ENCODE measurements around the gene DLG3. TPM values are rescaled to one million over a fixed set of nuclear protein-coding genes. Genes with fewer than 3 reads are reported as not detected.

The DLG3 gene
- total RNA-seq, 1 donor from 2014 or later = 12.5 TPM

DNA sequence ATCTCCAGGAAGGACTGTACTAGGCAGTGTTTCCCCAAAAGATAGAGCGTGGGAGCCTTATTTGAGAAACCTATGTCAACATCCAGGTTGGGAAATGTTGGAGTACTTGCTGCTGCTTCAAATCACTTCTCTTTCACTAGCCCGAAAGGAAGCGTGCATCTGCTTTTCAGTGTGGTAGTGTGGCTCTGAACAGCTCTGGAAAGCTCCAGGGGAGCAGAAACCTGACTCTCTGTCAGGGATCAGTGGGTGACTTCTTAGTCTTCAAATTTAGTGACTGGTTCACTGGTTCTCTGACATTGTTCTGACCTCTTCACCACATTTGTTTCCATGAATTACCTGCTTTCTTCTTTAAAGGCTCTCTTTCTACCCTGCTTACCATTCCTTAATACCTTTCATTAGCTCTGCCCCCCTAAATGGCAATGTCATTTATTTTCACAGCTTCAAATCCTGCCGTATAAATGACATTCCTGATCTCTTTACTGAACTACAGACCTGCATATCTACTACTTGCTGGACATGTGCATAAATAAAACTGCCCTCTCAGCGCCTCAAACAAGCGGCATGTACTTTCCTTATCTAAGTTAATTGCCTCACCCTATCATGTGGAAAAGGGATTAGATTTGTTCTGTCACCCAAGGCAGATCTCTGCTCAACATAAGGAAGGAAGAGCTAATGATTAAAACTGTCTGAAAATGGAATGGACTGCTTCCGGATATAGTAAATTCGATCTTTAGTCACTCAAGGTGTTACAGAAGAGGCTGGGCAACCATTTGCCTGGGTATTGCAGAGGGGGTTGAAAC, 37.0 kb downstream of the DLG3 start:
- DNase-seq (ENCODE audit: extremely low spot score, unreplicated experiment) = no peak
- peaks cover 41% of the 10 kb centered on the region for H3K4me1 Mint-ChIP-seq (ENCODE audit: unreplicated experiment)
- no peak overlapping the region for H3K27ac Mint-ChIP-seq (ENCODE audit: unreplicated experiment)
- no peaks in the 10 kb centered on the region for H3K27me3 Mint-ChIP-seq (ENCODE audit: unreplicated experiment)
- H3K36me3 Mint-ChIP-seq (ENCODE audit: unreplicated experiment) = no peaks in the 10 kb centered on the region
- TF ChIP-seq, protein P1, sequence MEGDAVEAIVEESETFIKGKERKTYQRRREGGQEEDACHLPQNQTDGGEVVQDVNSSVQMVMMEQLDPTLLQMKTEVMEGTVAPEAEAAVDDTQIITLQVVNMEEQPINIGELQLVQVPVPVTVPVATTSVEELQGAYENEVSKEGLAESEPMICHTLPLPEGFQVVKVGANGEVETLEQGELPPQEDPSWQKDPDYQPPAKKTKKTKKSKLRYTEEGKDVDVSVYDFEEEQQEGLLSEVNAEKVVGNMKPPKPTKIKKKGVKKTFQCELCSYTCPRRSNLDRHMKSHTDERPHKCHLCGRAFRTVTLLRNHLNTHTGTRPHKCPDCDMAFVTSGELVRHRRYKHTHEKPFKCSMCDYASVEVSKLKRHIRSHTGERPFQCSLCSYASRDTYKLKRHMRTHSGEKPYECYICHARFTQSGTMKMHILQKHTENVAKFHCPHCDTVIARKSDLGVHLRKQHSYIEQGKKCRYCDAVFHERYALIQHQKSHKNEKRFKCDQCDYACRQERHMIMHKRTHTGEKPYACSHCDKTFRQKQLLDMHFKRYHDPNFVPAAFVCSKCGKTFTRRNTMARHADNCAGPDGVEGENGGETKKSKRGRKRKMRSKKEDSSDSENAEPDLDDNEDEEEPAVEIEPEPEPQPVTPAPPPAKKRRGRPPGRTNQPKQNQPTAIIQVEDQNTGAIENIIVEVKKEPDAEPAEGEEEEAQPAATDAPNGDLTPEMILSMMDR (IDR thresholded peaks at IDR 0.05) = no peak
- H3K4me3 Mint-ChIP-seq (ENCODE audit: unreplicated experiment) = no peak overlapping the region
- peaks cover 4% of the 10 kb centered on the region for H3K9me3 Mint-ChIP-seq (ENCODE audit: unreplicated experiment)

DNA sequence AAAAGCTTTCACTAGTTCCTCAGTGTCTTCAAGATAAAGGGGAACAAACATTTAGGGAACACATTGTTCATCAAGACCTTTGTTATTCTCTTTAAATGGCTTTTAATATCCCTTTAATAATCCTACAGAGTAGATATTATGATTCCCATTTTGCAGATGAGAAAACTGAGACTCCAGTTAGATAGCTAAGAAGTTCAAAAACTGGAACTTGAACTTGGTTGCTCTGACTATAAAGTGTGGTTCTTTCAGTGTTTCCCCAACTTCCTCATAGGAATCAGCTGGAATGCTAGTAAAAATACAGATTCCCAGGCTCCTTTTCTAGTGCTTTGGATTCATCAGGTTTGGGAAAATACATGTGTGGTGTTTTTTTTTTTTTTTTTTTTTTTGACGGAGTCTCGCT, 37.7 kb downstream of the DLG3 start:
- no peak overlapping the region for H3K4me3 Mint-ChIP-seq (ENCODE audit: unreplicated experiment)

DNA sequence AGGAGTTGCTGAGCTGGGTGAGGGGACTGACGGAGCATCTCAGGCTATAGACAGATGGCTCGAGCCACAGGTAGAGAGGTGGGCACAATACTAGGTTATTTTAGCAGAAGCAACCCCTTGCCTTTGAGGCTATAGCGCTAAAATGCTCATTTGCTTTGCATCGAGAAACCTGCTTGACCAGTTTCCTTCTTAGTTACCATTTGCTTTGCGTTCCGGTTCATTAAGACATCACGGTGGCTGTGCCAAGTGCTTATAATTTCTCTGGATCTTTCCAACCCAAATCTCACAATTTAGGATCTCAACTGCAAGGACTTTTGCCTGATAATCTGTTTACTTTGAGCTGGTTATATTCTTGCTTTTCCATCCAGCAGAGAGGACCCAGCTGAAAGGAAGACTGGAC, 40.8 kb downstream of the DLG3 start:
- TF ChIP-seq, protein P1 (IDR thresholded peaks at IDR 0.05) = no peak
- H3K9me3 Mint-ChIP-seq (ENCODE audit: unreplicated experiment) = peaks cover 4% of the 10 kb centered on the region
- no peak for DNase-seq (ENCODE audit: extremely low spot score, unreplicated experiment)
- no peak overlapping the region for H3K4me3 Mint-ChIP-seq (ENCODE audit: unreplicated experiment)
- no peaks in the 10 kb centered on the region for H3K27me3 Mint-ChIP-seq (ENCODE audit: unreplicated experiment)
- H3K4me1 Mint-ChIP-seq (ENCODE audit: unreplicated experiment) = peaks cover 4% of the 10 kb centered on the region
- H3K36me3 Mint-ChIP-seq (ENCODE audit: unreplicated experiment) = peaks cover 5% of the 10 kb centered on the region
- H3K27ac Mint-ChIP-seq (ENCODE audit: unreplicated experiment) = no peak overlapping the region

More for the DNA sequence above, 37.7 kb downstream of the DLG3 start:
- H3K27ac Mint-ChIP-seq (ENCODE audit: unreplicated experiment) = no peak overlapping the region
- H3K27me3 Mint-ChIP-seq (ENCODE audit: unreplicated experiment) = no peaks in the 10 kb centered on the region
- TF ChIP-seq, protein P1 (IDR thresholded peaks at IDR 0.05) = no peak
- no peak for DNase-seq (ENCODE audit: extremely low spot score, unreplicated experiment)
- H3K4me1 Mint-ChIP-seq (ENCODE audit: unreplicated experiment) = peaks cover 35% of the 10 kb centered on the region
- no peaks in the 10 kb centered on the region for H3K36me3 Mint-ChIP-seq (ENCODE audit: unreplicated experiment)
- peaks cover 4% of the 10 kb centered on the region for H3K9me3 Mint-ChIP-seq (ENCODE audit: unreplicated experiment)

DNA sequence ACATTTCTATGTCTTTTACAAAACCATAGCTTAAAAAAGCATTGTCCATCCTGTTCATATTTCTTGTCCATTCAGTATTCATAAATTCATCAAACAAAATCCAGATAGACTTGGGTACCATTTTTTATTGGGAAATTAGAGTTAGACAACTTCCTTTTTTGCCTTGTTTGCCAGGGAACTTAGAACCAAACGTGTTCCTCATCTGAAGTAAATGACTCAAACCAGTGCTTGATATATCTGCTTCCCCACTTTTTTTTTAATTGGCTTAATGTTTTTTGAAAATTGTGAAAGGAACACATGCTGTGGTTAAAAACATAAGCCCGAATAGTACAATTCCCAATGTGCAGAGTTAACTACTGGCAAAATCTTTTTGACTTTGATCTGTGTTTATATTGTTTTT, 44.2 kb downstream of the DLG3 start:
- DNase-seq (ENCODE audit: extremely low spot score, unreplicated experiment) = no peak
- Mint-ChIP-seq H3K27ac (ENCODE audit: unreplicated experiment) (no peak overlapping the region), H3K27me3 (ENCODE audit: unreplicated experiment) (no peaks in the 10 kb centered on the region), H3K36me3 (ENCODE audit: unreplicated experiment) (peaks cover 22% of the 10 kb centered on the region), H3K9me3 (ENCODE audit: unreplicated experiment) (peaks cover 6% of the 10 kb centered on the region), H3K4me1 (ENCODE audit: unreplicated experiment) (no peaks in the 10 kb centered on the region), H3K4me3 (ENCODE audit: unreplicated experiment) (no peak overlapping the region)
- TF ChIP-seq, protein P1 (IDR thresholded peaks at IDR 0.05) = no peak

DNA sequence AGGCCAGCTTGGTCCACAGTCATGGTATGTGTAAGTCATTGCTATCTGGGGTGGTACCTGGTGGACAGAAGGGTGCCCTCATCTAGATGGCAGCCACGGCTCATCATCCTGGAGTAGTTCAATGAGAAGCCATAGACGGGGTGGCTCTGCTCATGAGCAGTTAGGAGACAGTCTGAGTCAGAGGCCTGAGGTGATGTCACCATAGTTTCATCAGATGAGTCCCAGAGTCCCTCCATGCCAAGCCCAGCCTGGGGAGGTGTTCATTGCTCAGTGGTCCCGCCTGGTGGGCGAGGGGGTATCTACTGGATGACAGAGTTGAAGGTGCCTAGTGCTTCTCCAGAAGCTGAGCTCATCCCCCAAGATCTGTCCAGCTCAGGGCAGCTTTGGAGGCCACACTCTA, 49.8 kb downstream of the DLG3 start:
- Mint-ChIP-seq H3K4me1 (ENCODE audit: unreplicated experiment) (no peaks in the 10 kb centered on the region), H3K36me3 (ENCODE audit: unreplicated experiment) (peaks cover 38% of the 10 kb centered on the region), H3K4me3 (ENCODE audit: unreplicated experiment) (no peak overlapping the region), H3K9me3 (ENCODE audit: unreplicated experiment) (peaks cover 9% of the 10 kb centered on the region), H3K27ac (ENCODE audit: unreplicated experiment) (no peak overlapping the region), H3K27me3 (ENCODE audit: unreplicated experiment) (no peaks in the 10 kb centered on the region)
- DNase-seq (ENCODE audit: extremely low spot score, unreplicated experiment) = no peak
- TF ChIP-seq, protein P1 (IDR thresholded peaks at IDR 0.05) = no peak
